GM21360 (cell line): Measurements from ENCODE around the gene LIME1.

ENCODE experiments used
- ATAC-seq: cut with Tn5 transposase; IDR thresholded peaks from one replicate; pipeline ENCODE4 v1.9.1; 2021; ENCODE audit warnings: mild to moderate bottlenecking, moderate library complexity; ENCODE audit not compliant: unreplicated experiment

LIME1 gene

GRCh38 chr20:63748070-63748933 is 11.8 kb downstream of the LIME1 start:
- no peak for ATAC-seq

GRCh38 chr20:63748934-63749270 is 12.4 kb downstream of the LIME1 start:
- no peak for ATAC-seq

GRCh38 chr20:63749597-63750508 is 13.4 kb downstream of the LIME1 start:
- ATAC-seq, result no peak

GRCh38 chr20:63750807-63751470 is 14.5 kb downstream of the LIME1 start:
- ATAC-seq, result no peak

- no peak for ATAC-seq
Observed at GRCh38 chr20:63751471-63752271, 15.2 kb downstream of the LIME1 start.

- no peak for ATAC-seq
Observed at GRCh38 chr20:63752411-63753101, 16.1 kb downstream of the LIME1 start.

- ATAC-seq, result no peak
Observed at GRCh38 chr20:63753381-63753780, 16.9 kb downstream of the LIME1 start.

GRCh38 chr20:63754008-63754407 is 17.5 kb downstream of the LIME1 start:
- ATAC-seq, result no peak

GRCh38 chr20:63755933-63756647 is 19.6 kb downstream of the LIME1 start:
- no peak for ATAC-seq

- no peak for ATAC-seq
Observed at GRCh38 chr20:63756648-63756991, 20.2 kb downstream of the LIME1 start.

GRCh38 chr20:63758152-63758551 is 21.7 kb downstream of the LIME1 start:
- no peak for ATAC-seq

- no peak for ATAC-seq
Observed at GRCh38 chr20:63759377-63759901, 23.0 kb downstream of the LIME1 start.

GRCh38 chr20:63765082-63765873 is 28.8 kb downstream of the LIME1 start:
- no peak for ATAC-seq

- ATAC-seq, result no peak
Observed at GRCh38 chr20:63765902-63766301, 29.4 kb downstream of the LIME1 start.

GRCh38 chr20:63766695-63767426 is 30.4 kb downstream of the LIME1 start:
- ATAC-seq, result no peak

- no peak for ATAC-seq
Observed at GRCh38 chr20:63767456-63767855, 31.0 kb downstream of the LIME1 start.

GRCh38 chr20:63767886-63768285 is 31.4 kb downstream of the LIME1 start:
- ATAC-seq, result no peak
